Body of pancreas (tissue), 4 donors: ENCODE measurements around the gene CPEB1.

Experiments used
- POLR2A ChIP-seq, 3 donors: fragments of 450-650 bp; IDR thresholded peaks; one replicate each; pipeline ENCODE4 v1.6.1; 2016; ENCODE audit warnings: antibody characterized with exemption in 3 of 3, mild to moderate bottlenecking in 2 of 3
- TF ChIP-seq, protein P1 (sequence below), 7 experiments: fragments of 450-650 bp in 4 of 7; fragments of 200-600 bp in 3 of 7; sonication (generic) in 3 of 7; IDR thresholded peaks; one replicate each; pipeline ENCODE4 v1.5.1; 2016 to 2019; ENCODE audit warnings: antibody characterized with exemption in 7 of 7

DNA sequence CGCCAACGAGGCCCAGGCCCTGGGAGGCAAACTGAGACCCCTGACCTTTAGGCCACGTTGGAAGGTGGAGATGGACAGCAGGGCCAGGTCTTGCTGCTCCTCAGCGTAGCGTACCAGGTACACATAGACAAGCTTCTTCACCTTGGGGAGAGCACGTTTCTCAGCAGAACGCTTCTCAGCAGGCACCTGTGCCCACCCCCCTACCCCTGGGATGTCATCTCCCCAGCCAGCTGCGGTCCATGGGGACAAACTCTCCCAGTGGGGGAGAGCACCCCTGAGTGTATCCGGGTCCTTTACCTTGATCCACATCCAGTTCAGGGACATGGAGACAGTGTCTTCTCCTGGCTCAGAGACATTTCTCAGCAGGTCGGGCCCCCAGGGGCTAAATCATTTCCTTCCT, 41.5 kb upstream of the CPEB1 start:
- no peak for TF ChIP-seq POLR2A (IDR thresholded peaks at IDR 0.05)
- TF ChIP-seq, protein P1, sequence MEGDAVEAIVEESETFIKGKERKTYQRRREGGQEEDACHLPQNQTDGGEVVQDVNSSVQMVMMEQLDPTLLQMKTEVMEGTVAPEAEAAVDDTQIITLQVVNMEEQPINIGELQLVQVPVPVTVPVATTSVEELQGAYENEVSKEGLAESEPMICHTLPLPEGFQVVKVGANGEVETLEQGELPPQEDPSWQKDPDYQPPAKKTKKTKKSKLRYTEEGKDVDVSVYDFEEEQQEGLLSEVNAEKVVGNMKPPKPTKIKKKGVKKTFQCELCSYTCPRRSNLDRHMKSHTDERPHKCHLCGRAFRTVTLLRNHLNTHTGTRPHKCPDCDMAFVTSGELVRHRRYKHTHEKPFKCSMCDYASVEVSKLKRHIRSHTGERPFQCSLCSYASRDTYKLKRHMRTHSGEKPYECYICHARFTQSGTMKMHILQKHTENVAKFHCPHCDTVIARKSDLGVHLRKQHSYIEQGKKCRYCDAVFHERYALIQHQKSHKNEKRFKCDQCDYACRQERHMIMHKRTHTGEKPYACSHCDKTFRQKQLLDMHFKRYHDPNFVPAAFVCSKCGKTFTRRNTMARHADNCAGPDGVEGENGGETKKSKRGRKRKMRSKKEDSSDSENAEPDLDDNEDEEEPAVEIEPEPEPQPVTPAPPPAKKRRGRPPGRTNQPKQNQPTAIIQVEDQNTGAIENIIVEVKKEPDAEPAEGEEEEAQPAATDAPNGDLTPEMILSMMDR (IDR thresholded peaks at IDR 0.05), result no peak
